HFF-Myc (cell line): ENCODE data around the gene SRSF2.

Source experiments
- DNase-seq: peaks from one replicate; pipeline ENCODE4 v3.0.0-alpha.2; 2011; ENCODE audit warnings: low read depth; ENCODE audit errors: extremely low read depth
- H3K4me3 ChIP-seq: replicated peaks from 2 replicates; pipeline ENCODE4 v1.5.1; 2011; ENCODE audit warnings: low read depth, mild to moderate bottlenecking, control low read depth, low read length
- CTCF ChIP-seq: IDR thresholded peaks from 2 replicates; pipeline ENCODE4 v1.5.1; 2012; ENCODE audit warnings: mild to moderate bottlenecking, low read depth, low read length, control low read depth; ENCODE audit errors: missing control alignments

Gene SRSF2

GRCh38 chr17:76697702-76698465 is 39.2 kb downstream of the SRSF2 start:
- no peak for TF ChIP-seq CTCF
- no peak for DNase-seq
- no peak overlapping the region for H3K4me3 ChIP-seq

- no peak overlapping the region for H3K4me3 ChIP-seq
- no peak for TF ChIP-seq CTCF
- DNase-seq: no peak
Measured at GRCh38 chr17:76696763-76697701, 40.1 kb downstream of the SRSF2 start.

- no peak for TF ChIP-seq CTCF
- no peak overlapping the region for H3K4me3 ChIP-seq
- no peak for DNase-seq
Measured at GRCh38 chr17:76695059-76695831, 41.9 kb downstream of the SRSF2 start.

- DNase-seq: no peak
- H3K4me3 ChIP-seq: no peak overlapping the region
- TF ChIP-seq CTCF: no peak
Measured at GRCh38 chr17:76691379-76692191, 45.5 kb downstream of the SRSF2 start.

- no peak overlapping the region for H3K4me3 ChIP-seq
- no peak for DNase-seq
- TF ChIP-seq CTCF: no peak
Measured at GRCh38 chr17:76690596-76691280, 46.4 kb downstream of the SRSF2 start.

- DNase-seq: no peak
- TF ChIP-seq CTCF: no peak
- H3K4me3 ChIP-seq: no peak overlapping the region
Measured at GRCh38 chr17:76689859-76690258, 47.3 kb downstream of the SRSF2 start.
